ENCODE results near the gene VPS4A. TPM values are rescaled to one million over a fixed set of nuclear protein-coding genes. Genes with fewer than 3 reads are reported as not detected.
A peak's percentile ranks its signal among the peaks of the same experiment; 100 is the strongest.
"Not testable (repeated sequence)": the region's sequence is repeated elsewhere in the genome, so short reads cannot be mapped to it uniquely, and the experiment has no call there.

Gene VPS4A
- total and polyA plus RNA-seq, 5 experiments from 2014 or later, result 28.4 to 52.2 (median 36.1) TPM

DNA sequence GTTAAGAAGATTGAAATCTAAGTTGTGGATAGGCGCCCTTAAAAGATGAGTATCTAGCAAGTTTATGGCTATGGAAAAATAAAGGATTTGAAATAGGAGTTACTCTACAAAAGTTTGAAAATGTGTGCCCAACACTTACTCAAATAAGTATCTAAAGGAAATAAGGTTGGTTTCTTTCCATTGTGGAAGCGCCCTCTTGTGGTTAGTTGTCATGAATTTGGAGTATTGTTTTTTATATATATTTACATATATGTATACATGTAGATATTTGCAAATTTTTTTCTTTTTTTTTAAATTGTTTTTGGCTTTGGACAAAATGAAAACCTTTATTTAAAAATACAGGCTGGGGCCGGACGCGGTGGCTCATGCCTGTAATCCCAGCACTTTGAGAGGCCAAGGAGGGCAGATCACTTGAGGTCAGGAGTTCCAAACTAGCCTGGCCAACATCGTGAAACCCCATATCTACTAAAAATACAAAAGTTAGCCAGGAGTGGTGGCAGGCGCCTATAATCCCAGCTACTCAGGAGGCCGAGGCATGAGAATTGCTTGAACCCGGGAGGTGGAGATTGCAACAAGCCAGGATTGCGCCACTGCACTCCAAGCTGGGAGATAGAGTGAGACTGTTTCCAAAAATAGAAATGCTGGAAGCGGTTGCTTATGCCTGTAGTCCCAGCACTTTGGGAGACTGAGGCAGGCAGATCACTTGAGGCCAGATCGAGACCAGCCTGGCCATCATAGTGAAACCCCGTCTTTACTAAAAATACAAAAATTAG, 24.0 kb upstream of the VPS4A start:
- no peaks in the 10 kb centered on the region for H3K9me3 Mint-ChIP-seq
- DNase-seq (peak in 9 of 10 donors; percentile 6 to 70 (median 49)), ATAC-seq (no peak)
- no peak overlapping the region for H3K4me3 Mint-ChIP-seq
- H3K27ac Mint-ChIP-seq, result no peak overlapping the region
- POLR2A ChIA-PET, result interaction anchor here (0.7 to 1.2 kb wide), 3 partner anchors 13 to 422 kb away, joined by 3 to 4 read pairs (median 3); no protein-coding TSS in a partner anchor
- no peaks in the 10 kb centered on the region for H3K27me3 Mint-ChIP-seq
- H3K4me1 Mint-ChIP-seq, result peaks cover 0 to 3% (median under 1%) of the 10 kb centered on the region in 4 donors
- peaks cover 0 to 29% (median 2%) of the 10 kb centered on the region in 3 donors for H3K36me3 Mint-ChIP-seq

DNA sequence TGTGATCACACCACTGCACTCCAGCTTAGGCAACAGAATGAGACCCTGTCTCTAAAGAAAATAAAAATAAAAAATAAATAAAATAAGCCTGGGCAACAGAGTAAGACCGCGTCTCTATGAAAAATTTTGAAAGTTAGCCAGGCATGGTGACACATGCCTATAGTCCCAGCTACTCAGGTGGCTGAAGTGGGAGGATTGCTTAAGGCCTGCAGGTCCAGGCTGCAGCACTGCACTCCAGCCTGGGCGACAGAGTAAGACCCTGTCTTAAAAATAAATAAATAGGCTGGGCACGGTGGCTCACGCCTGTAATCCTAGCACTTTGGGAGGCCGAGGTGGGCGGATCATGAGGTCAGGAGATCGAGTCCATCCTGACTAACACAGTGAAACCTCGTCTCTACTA, 19.5 kb upstream of the VPS4A start:
- POLR2A ChIA-PET, H3K4me3 Mint-ChIP-seq, H3K36me3 Mint-ChIP-seq, H3K9me3 Mint-ChIP-seq, H3K4me1 Mint-ChIP-seq, H3K27ac Mint-ChIP-seq, DNase-seq, H3K27me3 Mint-ChIP-seq, ATAC-seq: not testable (repeated sequence)

DNA sequence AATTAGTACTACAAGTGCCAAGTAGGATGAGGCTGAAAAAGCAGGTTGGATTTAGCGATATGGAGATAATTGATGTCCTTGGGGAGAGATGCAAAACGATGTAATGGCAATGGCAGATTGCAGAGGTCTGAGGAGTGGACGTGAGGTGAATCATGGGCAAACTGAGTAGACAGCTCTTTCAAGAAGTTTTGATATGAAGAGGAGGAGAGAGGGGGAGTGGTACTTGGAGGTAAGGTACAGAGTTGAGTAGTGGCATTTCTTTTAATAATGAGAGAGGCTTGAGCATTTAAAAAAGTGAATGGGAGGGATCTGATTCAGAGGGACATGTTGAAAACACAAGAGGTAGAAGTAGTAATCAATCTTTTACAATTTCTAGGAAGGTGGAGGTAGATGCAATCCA, 17.7 kb upstream of the VPS4A start:
- ATAC-seq (no peak), DNase-seq (no peak)
- POLR2A ChIA-PET, result no interaction called here
- Mint-ChIP-seq H3K9me3 (no peaks in the 10 kb centered on the region), H3K4me3 (no peak overlapping the region), H3K27ac (peak overlapping the region in 2 of 10 donors; percentile 43 to 58), H3K4me1 (no peaks in the 10 kb centered on the region), H3K36me3 (peaks cover 0 to 8% (median 3%) of the 10 kb centered on the region in 3 donors), H3K27me3 (no peaks in the 10 kb centered on the region)

DNA sequence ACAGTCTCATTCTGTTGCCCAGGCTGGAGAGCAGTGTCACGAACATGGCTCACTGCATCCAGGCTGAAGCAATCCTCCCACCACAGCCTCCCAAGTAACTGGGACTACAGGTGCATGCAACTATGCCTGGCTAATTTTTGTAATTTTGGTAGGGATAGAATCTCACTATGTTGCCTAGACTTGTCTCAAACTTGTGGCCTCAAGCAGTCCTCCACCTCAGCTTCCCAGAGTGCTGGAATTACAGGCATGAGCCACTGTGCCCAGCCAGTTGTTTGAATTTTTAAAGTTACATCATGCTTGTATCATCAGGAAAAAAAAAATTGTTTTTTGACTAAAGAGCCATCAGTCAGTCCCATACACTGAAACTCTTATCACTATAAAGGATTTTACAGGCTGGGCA, 17.1 kb upstream of the VPS4A start:
- ATAC-seq (no peak), DNase-seq (no peak)
- Mint-ChIP-seq H3K27me3 (no peaks in the 10 kb centered on the region), H3K4me3 (no peak overlapping the region), H3K4me1 (no peaks in the 10 kb centered on the region), H3K36me3 (peaks cover 0 to 3% (median 3%) of the 10 kb centered on the region in 3 donors), H3K27ac (no peak overlapping the region), H3K9me3 (no peaks in the 10 kb centered on the region)
- POLR2A ChIA-PET, result interaction anchor here (0.7 kb wide), 1 partner anchor 776 kb away, joined by 3 read pairs; no protein-coding TSS in a partner anchor

DNA sequence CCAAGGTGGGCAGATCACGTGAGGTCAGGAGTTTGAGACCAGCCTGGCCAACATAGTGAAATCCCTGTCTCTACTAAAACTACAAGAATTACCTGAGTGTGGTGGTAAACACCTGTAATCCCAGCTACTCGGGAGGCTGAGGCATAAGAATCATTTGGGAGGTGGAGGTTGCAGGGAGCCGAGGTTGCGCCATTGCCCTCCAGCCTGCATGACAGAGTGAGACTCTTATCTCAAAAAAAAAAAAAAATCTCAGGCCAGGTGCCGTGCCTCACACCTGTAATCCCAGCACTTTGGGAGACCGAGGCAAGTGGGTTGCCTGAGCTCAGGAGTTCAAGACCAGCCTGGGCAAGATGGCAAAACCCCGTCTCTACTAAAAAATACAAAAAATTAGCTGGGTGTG, 14.4 kb upstream of the VPS4A start:
- peaks cover 0 to 21% (median 11%) of the 10 kb centered on the region in 3 donors for H3K36me3 Mint-ChIP-seq
- not testable (repeated sequence) for H3K4me3 Mint-ChIP-seq, H3K27ac Mint-ChIP-seq, DNase-seq, H3K9me3 Mint-ChIP-seq, ATAC-seq, H3K27me3 Mint-ChIP-seq, H3K4me1 Mint-ChIP-seq
- POLR2A ChIA-PET, result interaction anchor here (0.7 kb wide), 1 partner anchor 273 kb away, joined by 5 read pairs; no protein-coding TSS in a partner anchor

DNA sequence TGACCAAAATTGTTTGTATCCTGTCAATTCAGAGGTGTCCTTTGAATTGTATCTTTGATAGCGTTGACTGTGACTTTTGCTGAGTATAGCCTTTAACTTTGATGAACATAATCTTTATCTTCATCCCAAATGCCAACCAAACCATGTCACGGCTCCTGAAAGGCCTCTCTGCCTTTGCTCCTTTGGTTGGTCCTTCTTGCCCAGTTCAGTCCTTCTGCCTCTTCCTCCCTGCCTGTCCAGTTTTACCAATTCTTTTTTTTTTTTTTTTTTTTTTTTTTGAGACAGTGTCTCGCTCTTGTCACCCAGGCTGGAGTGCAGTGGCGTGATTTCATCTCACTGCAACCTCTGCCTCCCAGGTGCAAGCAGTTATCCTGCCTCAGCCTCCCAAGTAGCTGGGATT, 12.9 kb upstream of the VPS4A start:
- Mint-ChIP-seq H3K4me1 (no peaks in the 10 kb centered on the region), H3K27ac (no peak overlapping the region), H3K36me3 (peaks cover 0 to 21% (median 11%) of the 10 kb centered on the region in 3 donors), H3K27me3 (no peaks in the 10 kb centered on the region), H3K4me3 (no peak overlapping the region), H3K9me3 (no peaks in the 10 kb centered on the region)
- DNase-seq (no peak), ATAC-seq (no peak)
- POLR2A ChIA-PET, result no interaction called here

DNA sequence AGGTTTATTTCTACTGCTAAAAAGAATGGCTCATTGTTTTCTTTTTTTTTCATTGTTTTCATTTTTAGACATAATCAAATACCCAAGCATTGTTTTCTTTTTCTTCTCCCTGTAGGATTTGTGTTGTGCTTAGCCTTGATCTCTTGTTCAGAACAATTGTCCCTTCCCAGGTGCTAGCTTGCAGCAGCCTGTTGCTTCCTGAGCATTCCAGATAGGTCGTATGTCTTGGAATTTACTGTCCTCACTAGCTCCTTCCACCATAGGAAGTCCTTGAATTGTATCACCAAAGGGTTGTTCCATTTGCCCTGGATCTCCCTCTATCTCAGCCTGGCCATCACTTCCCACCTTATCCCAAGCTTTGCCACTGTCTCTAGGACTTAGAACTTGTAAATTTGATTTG, 10.0 kb upstream of the VPS4A start:
- Mint-ChIP-seq H3K4me1 (no peaks in the 10 kb centered on the region), H3K9me3 (no peaks in the 10 kb centered on the region), H3K4me3 (no peak overlapping the region), H3K27me3 (no peaks in the 10 kb centered on the region), H3K36me3 (peaks cover 0 to 21% (median 11%) of the 10 kb centered on the region in 3 donors), H3K27ac (no peak overlapping the region)
- DNase-seq (no peak), ATAC-seq (no peak)
- POLR2A ChIA-PET, result no interaction called here

DNA sequence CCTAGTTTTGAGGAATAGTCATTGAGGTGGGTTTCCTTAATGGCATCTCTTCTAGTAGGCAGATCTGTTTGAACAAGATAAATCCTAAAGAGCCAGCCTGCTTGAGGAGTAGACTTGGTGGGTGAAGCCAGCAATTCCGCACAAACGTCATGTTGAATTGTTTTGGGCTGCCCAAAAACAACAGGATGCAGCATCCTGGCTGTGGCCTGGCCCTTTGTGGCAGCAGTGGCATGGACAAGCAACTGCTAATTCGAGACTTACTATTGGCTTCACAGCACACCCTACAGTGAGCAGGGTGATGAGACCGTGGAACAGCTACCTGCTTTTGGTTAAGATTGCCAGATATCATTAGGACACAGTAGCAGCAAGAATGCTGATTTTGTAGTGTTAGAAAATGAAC, 9.3 kb upstream of the VPS4A start:
- ATAC-seq (no peak), DNase-seq (no peak)
- Mint-ChIP-seq H3K27me3 (no peaks in the 10 kb centered on the region), H3K4me1 (no peaks in the 10 kb centered on the region), H3K9me3 (no peaks in the 10 kb centered on the region), H3K27ac (no peak overlapping the region), H3K4me3 (no peak overlapping the region), H3K36me3 (peaks cover 0 to 21% (median 11%) of the 10 kb centered on the region in 3 donors)
- POLR2A ChIA-PET, result no interaction called here

DNA sequence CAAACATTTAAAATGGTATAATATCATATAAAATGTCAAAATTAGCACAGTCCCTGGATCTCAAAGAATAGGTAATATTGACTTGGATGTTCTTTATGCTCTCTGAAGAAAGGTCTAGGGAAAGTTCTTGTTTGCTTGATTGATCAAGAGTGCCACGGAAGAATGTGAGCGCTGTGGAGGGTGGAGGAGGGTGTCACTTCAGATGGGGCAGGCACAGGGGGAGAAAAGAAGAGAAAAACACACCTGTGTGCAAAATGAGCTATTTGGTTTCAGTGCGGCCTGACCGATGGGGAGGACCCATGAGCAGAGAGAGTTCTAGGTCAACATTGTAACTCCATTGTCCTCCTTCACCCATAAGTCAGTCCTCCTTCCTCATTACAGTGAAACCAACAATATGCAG, 8.8 kb upstream of the VPS4A start:
- H3K9me3 Mint-ChIP-seq, result no peaks in the 10 kb centered on the region
- H3K4me3 Mint-ChIP-seq, result no peak overlapping the region
- POLR2A ChIA-PET, result no interaction called here
- ATAC-seq, result no peak
- DNase-seq, result no peak
- H3K27me3 Mint-ChIP-seq, result no peaks in the 10 kb centered on the region
- peaks cover 0 to 21% (median 11%) of the 10 kb centered on the region in 3 donors for H3K36me3 Mint-ChIP-seq
- no peak overlapping the region for H3K27ac Mint-ChIP-seq
- no peaks in the 10 kb centered on the region for H3K4me1 Mint-ChIP-seq

DNA sequence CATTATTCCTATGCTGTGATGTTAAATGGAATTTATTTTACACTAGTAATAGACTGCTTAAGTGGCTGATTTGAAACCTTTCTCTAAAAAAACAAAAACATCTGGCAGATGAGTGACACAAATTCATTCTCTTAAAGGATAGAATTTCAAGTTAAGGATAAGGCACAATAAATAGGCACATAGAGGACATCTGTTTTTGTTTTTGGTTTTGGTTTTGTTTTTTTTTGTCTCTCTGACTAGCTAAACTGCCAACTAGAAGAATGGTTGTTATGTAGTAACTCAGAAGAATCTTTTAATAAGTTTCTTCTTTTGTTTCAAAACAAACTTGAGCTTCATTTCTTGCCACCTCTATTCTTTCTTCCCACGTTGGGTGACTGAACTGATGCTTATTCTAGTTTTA, 5.1 kb upstream of the VPS4A start:
- H3K36me3 Mint-ChIP-seq, result peaks cover 0 to 5% (median 0%) of the 10 kb centered on the region in 3 donors
- POLR2A ChIA-PET, result interaction anchor here (0.6 kb wide), 1 partner anchor 473 kb away, joined by 3 read pairs; no protein-coding TSS in a partner anchor
- ATAC-seq (no peak), DNase-seq (no peak)
- H3K27ac Mint-ChIP-seq, result no peak overlapping the region
- H3K9me3 Mint-ChIP-seq, result no peaks in the 10 kb centered on the region
- H3K4me1 Mint-ChIP-seq, result peaks cover 1 to 11% (median 7%) of the 10 kb centered on the region in 4 donors
- no peaks in the 10 kb centered on the region for H3K27me3 Mint-ChIP-seq
- H3K4me3 Mint-ChIP-seq, result no peak overlapping the region

DNA sequence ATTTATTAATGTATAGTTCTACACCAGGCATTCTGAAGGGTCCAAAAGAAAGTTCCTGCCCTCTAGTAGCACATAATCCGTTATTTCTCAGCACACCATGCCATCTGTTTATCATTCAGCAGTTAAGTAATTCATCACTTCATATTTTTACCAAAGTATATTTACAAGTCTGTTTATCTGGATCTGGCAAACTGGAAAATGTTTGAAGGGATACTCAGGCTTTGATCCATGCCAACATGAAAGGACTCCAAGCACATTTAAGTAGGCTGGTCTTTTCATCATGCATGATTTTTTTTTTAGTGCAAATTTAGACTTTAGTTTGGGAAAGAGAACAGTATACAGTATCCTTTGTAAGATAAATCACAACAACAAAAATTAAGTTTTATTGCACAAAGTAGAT, 4.1 kb upstream of the VPS4A start:
- DNase-seq (no peak), ATAC-seq (no peak)
- Mint-ChIP-seq H3K27ac (no peak overlapping the region), H3K4me3 (no peak overlapping the region), H3K36me3 (no peaks in the 10 kb centered on the region), H3K9me3 (no peaks in the 10 kb centered on the region), H3K4me1 (peaks cover 5 to 15% (median 12%) of the 10 kb centered on the region in 4 donors), H3K27me3 (no peaks in the 10 kb centered on the region)
- POLR2A ChIA-PET, result no interaction called here

DNA sequence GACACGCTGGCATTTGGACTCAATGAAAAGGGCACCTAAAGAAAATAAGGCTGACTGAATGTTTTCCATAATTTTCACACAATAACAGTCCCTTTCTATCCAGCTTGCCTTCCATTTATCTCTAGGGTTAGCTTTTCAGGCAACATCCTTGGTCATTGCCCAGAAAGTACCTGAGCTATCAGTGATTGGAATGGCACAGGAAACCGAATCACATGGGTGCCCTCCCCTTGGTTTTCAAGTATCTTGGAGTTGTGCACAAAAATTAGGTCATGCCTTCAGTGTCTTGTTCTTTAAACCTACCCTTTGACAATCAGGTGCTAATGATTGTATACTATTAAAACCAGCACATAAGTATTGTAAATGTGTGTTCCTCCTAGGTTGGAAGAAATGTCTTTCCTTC, 3.3 kb upstream of the VPS4A start:
- Mint-ChIP-seq H3K4me1 (peaks cover 7 to 18% (median 16%) of the 10 kb centered on the region in 4 donors), H3K36me3 (no peaks in the 10 kb centered on the region), H3K9me3 (no peaks in the 10 kb centered on the region), H3K27me3 (no peaks in the 10 kb centered on the region), H3K4me3 (no peak overlapping the region), H3K27ac (no peak overlapping the region)
- no peak for DNase-seq
- POLR2A ChIA-PET, result no interaction called here
- ATAC-seq, result no peak

DNA sequence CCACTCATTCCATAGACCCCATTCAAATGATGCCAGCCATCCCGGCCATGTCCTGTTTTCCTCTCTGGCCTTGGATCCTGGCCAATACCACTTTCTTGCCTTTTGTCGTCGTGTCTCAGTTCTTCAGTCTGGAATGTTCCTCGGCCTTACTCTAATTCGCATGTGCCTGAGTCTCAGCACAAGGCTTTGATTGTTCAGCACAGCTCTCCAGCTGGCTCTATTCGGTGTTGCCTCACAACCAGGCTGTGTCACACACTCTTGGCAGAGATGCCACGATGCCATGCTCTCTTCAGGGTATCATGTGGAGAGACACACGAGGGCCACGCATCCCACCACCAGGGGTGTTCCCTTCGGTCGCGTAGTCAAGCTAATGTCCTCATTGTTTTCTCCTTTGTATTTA, 1.8 kb upstream of the VPS4A start:
- Mint-ChIP-seq H3K9me3 (no peaks in the 10 kb centered on the region), H3K27ac (peak overlapping the region in 7 of 10 donors; percentile 7 to 57 (median 38)), H3K27me3 (no peaks in the 10 kb centered on the region), H3K4me1 (peaks cover 13 to 31% (median 29%) of the 10 kb centered on the region in 4 donors), H3K36me3 (peaks cover 0 to 13% (median 0%) of the 10 kb centered on the region in 3 donors), H3K4me3 (peak overlapping the region in 8 of 10 donors; percentile 0 to 73 (median 18))
- no peak for DNase-seq
- POLR2A ChIA-PET, result interaction anchor here (1.7 kb wide), 1 partner anchor 177 kb away, joined by 7 read pairs; the partner anchor contains the start of genes CHTF8 and UTP4
- ATAC-seq, result no peak

Measured in naive thymus-derived CD8-positive, alpha-beta T cell (primary cell).